ENCODE data around the gene CLDN2.

The CLDN2 gene

DNA sequence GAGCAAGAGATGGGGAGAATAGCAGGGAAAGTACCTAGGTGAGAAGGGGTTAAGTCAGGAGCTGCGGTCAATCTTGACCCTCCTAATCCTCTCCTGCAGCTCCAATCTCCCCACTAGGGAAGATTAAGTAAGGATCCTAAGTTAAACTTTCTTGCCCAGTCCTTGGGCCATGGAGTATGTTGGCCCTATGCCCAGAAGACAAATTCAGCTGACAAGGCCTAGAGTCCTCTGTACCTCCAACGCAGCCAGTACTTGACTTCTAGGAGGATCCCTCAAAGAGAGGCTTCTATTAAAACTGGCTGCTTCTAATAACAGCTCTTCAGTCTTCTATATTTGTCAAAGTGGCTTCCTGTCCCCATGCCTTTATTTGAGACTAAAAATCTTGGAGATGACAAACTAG, 1.4 kb downstream of the CLDN2 start:
- DNase-seq (ENCODE audit: low spot score) = no peak

DNA sequence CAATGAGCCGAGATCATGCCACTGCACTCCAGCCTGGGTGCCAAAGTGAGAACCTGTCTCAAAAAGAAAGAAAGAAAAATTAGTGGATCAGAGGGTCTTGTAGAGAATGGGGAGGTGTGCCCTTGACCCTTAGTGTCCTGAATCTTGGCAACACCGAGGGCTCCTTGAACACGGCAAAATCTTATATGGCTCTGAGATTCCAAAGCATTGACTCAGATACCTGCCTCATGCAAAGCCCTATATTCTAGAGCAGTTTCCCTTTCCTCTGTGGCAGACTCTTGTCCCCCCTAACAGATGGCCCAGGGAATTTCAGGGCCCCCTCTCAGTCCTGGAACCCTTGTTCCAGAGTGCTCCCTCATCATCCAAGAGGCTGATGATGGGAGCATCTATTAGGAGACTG, 6.8 kb downstream of the CLDN2 start:
- no peak for DNase-seq (ENCODE audit: low spot score)

DNA sequence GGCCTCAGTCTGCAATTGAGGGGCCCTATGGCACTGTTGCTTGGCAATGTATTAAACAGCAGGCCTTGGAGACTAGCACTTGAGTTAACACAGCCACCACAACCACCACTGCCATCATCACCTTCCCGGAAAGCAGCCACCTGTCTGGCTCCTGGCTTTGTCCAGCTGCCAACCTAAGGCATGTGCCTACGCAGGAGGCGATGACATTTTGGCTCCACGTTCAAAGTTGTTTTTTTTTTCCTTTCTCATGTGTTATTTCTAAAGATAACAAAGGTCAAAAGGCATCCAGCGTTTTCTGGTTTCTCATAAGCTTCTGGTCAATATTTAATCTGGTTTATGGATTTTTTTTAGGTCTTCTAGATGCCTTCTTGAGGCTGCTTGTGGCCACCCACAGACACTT, 7.5 kb downstream of the CLDN2 start:
- DNase-seq (ENCODE audit: low spot score) = no peak

DNA sequence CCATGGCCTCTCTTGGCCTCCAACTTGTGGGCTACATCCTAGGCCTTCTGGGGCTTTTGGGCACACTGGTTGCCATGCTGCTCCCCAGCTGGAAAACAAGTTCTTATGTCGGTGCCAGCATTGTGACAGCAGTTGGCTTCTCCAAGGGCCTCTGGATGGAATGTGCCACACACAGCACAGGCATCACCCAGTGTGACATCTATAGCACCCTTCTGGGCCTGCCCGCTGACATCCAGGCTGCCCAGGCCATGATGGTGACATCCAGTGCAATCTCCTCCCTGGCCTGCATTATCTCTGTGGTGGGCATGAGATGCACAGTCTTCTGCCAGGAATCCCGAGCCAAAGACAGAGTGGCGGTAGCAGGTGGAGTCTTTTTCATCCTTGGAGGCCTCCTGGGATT, 8.0 kb downstream of the CLDN2 start:
- no peak for DNase-seq (ENCODE audit: low spot score)

DNA sequence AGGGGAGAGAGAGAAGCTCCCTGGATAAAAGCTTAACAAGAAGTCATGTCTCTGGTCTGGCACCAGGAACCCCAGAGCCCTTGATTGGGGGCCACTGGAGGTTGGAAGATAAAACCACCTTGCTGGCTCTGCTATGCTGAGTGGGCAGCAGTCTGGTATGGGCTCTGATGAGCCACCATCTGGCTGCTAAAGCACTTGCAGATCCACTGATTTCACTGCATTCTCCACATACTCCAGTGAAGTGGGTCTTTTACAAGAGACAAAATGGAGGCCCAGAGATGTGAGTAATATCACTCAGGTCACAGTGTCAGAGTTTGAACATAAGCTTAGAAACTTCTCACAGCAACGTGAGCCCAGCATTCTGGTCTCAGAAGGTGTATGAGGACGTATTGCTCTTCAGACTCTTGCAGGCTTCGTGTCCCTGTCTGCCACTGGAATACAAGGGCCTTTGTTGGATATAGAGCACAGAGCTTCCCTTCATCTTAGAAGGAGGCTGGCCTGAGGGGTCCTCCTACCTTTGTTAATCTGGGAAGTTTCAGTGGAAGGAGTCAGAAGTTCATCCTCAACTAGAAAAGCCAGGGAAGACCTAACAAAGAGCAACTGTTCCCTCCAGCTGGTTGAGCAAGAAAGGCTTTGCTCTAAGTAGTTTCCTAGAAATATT, 11.8 kb downstream of the CLDN2 start:
- no peak for DNase-seq (ENCODE audit: low spot score)

DNA sequence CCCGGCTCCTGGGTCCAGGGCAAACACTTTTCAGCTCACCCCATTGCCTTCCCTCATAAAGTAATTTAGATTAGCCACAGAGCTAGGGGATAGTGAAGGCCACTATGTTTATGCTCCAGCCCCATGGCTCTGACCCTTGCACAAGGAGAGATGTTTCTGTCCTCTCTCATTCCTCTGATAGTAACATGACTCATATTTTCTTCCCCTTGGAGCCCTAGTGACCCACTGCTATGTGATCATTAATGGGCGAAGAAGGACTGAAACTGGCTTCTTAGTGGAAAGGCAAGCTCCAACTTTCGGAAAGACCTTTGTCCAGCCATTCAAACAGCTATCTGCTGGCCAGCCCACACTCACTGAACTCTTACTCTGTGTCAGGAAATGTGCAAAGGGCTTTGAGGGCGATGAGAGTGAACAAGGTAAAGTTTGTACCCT, 12.3 kb downstream of the CLDN2 start:
- DNase-seq (ENCODE audit: low spot score) = no peak

DNA sequence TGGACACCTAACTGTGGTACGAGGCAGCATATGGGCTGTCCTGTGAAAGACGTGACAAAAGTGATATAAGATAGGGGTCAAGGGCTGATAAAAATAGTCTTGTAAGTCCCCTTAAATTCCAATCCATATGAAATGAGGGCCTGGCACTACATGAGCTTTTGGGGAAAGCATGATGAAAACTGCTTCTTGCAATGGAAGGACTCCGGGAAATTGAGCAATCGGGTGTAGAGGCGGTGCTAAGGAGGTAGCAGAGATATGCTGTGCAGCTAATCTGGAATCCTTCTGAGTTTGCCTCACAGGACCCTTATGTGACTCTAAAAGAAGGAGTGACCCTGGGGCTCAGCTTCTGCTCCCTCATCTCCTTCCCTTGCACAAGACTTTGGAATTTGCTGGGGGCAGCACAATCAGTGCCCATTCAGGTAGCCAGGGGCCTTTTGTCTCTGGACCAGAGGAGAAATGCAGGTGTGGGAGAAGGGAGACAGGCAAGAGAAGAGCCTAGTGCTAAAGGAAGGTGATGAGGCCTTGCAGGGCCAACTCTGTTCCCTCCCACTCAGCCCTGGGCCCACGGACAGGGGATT, 12.8 kb downstream of the CLDN2 start:
- DNase-seq (ENCODE audit: low spot score) = no peak

DNA sequence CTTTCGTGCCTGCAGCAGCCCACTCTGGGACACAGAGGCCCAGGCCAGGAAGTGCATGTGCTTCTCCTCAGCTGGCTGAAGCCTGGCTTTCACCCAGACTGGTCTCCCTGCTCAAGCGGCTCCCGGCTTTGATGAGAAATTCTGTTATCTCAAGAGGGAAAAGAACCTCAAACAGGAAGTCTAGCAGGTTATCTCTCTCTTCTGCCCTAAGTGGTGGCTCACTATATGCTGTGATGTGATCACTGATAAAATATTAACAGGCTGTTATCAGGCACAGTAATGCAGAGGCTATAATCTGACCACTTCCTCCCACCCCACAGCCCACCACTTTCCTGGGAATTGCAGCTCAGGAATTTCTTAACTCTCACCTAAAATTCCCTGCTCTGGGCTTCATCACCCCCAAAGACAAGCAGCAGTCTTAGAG, 13.3 kb downstream of the CLDN2 start:
- no peak for DNase-seq (ENCODE audit: low spot score)

DNA sequence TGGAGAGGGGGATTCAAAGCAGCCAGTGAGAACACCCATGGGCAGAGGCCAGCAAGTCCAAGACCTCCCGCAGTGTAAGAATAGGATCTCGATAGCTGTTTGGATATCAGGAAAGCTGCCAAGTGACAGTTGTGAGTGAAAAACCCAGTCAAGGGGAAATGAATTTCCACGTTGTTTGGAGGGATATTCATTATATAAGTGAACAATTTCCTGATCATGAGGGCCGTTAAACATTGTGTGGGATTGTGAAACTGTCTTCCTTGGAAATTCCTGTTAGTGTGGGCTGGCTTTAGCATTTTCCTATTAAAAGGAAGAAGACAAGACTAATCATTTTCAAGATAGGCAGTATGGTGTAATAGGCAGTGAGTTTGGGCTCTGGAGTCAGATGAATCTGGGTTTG, 15.0 kb downstream of the CLDN2 start:
- no peak for DNase-seq (ENCODE audit: low spot score)

DNA sequence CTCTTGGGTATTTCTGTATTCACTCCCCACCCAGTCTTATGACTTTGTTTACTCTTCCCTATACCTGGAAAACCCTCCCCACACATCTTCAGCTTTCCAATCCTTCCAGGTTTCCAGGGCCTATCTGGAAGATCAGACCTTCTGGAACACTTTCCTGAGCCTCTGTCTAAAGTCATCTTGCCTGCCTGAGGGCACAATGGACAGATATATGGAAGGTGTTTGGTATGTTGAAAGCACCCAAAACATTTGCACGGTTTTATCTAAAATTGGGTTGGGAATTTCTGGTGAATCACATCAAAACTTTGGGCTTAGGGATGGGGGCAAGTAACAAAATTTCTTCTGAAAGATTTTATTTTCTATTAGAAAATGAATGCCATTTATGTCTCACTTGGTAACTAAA, 16.0 kb downstream of the CLDN2 start:
- DNase-seq (ENCODE audit: low spot score) = no peak

DNA sequence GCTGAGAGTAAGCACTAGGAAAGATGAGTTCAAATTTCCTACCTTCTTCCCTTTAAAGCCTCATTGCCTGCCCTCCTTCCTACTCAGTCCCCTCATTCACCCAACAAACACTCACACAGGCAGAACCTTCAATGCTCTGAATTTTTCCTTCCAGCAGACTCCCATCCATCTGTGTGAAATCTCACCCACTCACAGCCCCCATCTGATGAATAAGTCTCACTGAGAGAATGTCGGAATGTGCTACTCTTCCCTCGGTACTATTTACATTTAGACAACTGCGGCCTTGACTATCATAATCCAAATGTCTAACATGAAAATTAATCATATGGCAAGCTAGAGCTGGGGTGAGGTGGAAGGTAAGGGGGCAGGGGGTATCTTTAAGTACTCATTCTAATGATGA, 19.4 kb downstream of the CLDN2 start:
- no peak for DNase-seq (ENCODE audit: low spot score)

DNA sequence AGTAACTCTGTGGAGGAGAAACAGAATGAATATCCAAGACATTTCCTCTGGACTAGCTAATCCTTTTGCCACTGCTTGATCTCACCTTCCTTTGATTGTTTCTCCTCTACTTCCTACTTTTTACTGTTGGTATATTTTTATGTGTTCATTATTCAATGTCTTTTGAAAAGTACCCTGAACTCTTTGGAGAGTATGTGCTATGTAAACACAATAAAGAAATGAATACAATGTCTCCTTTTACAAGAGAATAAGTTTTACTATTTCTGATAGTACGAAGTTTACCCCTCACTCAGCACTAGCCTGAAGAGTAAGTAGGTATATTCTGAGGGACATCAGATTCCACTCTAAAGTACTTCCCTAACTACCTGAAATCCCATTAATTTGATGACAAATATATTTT, 19.9 kb downstream of the CLDN2 start:
- DNase-seq (ENCODE audit: low spot score) = no peak

DNA sequence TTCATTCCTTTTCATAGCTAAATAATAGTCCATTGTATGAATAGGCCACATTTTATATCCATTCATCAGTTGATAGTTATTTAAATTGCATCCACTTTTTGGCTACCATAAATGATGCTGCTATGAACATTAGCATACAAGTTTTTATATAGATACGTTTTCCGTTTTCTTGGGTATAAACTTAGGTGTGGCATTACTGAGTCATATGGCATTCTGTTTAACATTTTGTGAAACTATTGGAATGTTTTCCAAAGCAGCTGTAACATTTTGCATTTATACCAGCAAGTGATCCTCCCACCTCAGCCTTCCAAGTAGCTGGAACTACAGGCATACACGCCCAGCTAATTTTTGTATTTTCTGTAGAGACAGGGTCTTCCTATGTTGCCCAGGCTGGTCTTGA, 26.3 kb downstream of the CLDN2 start:
- no peak for DNase-seq (ENCODE audit: low spot score)

DNA sequence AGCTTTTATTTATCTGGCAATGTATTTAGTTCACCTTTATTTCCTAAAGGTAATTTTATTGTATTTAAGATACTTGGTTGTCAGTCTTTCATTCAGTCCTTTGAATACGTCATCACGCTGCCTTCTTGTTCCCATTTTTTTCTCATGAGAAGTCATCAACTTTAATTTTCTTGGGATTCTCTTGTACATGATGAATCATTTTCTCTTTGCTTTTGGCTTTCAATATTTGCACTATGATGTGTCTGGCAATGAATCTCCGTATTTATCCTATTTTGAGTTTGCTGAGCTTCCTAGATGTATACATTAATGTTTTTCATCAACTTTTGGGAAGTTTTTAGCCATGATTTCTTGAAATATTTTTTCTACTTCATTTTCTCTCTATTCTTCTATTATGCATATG, 28.4 kb downstream of the CLDN2 start:
- DNase-seq (ENCODE audit: low spot score) = no peak

DNA sequence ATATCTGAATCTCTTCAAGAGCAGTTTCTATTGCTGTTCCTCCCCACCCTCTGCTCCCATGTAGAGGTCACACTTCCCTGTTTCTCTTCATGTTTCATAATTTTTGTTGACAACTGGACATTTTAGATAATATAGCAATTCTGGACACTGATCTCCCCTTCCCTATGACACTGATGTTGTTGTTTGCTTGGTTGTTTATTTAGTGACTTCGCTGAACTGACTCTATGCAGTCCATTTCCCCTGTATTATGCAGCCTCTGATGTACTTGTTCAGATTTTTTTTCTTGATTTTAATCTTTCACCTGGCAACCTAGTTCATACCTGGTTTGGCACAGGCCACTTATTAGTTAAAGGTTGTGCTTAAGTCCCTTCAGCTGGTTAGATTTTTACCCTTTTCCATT, 29.2 kb downstream of the CLDN2 start:
- DNase-seq (ENCODE audit: low spot score) = no peak

DNA sequence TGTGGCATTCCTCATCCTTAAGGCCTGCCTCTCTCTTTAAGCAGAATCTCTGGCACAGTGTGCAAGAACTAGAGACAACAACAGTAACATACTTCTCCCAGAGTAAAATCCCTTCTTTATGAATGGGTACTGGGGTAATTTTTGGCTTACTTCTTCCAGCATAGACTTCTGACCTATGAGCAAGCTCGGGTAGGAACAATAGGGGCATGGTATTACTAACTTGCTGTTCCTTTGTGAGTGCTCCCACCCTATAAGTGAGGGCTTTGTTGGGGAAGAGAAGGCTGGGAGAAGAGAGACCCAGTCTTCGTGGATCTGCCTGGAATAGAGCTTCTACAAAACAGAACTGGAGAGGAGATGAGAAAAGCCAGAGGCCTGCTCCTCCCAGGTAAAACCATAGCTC, 30.2 kb downstream of the CLDN2 start:
- no peak for DNase-seq (ENCODE audit: low spot score)

DNA sequence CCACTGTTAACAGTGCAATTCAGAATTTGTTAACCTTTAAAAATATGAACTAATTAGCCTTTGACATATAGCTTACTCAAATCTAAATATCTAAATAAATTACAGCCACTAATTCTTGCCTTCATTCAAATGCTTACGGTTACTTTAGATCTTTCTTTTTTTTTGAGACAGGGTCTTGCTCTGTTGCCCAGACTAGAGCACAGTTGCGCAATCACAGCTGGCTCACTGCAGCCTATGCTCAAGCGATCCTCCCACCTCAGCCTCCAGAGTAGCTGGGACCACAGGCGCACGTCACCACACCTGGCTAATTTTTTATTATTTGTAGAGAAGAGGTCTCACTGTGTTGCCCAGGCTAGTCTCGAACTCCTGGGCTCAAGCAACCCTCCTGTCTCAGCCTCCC, 31.0 kb downstream of the CLDN2 start:
- no peak for DNase-seq (ENCODE audit: low spot score)

DNA sequence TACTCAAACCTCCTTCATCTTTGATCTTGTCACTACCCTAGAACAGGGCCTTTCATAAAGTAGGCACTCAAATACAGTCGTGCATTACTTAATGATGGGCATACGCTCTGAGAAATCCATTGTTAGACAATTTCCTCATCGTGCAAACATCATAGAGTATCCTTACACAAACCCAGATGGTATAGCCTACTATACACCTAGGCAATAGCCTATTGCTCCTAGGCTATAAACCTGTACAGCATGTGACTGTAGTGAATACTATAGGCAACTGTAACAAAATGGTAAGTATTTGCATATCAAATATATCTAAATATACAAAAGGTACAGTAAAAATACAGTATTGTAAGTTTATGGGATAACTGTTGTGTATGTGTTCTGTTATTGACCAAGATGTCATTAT, 31.9 kb downstream of the CLDN2 start:
- no peak for DNase-seq (ENCODE audit: low spot score)

DNA sequence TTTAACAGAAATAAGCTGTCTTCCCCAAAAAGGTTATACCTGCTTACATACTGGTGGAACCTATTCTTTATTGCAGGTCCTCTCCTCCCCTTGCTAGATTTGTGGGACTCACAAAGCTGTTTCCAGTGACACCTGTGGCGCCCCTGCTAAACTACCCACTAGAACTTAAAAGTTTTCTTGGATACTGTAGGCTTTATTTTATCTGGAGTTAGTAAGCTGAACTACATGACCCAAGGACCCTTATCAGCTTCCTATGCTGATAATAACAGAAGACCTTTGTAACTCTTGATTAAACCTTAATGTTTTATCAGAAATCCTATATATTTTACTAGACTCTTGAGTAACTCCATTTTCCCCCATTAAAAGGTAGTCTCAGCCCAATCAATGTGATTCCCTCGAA, 32.3 kb downstream of the CLDN2 start:
- DNase-seq (ENCODE audit: low spot score) = no peak

DNA sequence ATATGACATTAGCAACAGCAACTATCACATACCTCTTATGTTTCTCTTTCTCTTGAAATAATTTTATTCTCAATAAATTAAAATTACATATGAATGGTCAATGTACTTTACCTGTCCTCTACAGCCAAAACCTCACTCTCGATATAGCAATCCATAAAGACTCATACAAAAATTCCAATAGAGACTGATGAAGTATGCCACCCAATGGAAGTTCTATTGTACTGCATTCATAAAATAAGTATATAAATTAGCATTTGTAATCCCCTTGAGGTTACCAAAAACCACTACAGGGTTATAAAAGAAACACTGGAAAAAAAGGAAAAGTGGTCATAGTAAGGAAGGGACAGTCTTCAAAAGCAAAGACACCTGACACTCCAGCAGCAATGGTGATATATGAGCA, 32.8 kb downstream of the CLDN2 start:
- DNase-seq (ENCODE audit: low spot score) = peak; percentile 63

DNA sequence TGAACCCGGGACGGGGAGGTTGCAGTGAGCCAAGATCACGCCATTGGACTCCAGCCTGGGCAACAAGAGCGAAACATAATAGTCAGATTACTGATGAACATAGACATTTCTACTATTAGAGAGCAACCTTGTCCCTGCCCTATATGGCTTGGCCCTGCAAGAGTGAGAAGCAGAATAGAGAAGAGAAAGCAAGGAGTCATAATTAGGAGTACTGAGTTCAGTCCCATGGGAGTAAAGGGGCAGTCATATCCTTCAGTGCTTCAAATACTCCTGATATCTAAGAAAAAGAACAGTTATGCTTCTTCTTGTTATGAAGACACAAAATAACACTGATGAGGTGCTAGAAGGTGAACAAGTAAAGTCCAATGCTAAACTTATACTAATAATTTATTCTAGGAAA, 33.8 kb downstream of the CLDN2 start:
- no peak for DNase-seq (ENCODE audit: low spot score)

DNA sequence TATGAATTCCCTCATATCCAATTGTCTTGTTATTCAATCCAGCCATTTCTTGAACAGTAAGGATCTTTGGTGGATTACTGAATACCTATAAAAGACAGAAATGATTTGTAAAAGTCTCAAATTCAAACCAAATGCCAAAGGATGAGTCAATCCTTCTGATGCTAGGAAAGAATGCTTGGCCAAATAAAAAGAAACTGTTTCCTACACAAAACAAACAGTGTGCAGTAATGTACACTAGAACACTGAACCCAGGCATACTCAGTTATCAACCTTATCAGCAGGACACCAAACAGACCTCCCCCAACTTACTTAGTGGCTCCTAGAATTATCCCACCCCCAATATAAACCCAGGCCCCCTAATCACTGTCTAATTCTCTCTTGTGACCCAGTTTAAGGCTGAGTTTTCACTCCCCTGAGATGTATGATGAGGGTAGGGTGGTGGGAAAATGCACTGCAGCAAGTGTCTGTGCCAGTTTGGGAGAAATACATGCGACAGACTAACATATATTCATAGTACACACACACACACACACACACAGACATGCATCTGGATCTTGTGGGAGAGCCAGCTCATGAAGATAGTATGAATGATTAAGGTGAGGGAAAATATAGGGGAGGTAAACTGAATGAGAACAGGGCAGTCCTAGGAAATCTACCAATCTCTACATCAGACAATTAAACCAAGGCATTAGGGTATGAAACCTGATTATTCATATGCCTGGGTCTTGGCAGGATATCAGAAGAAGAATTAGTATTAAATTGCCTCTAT, 35.0 kb downstream of the CLDN2 start:
- no peak for DNase-seq (ENCODE audit: low spot score)

DNA sequence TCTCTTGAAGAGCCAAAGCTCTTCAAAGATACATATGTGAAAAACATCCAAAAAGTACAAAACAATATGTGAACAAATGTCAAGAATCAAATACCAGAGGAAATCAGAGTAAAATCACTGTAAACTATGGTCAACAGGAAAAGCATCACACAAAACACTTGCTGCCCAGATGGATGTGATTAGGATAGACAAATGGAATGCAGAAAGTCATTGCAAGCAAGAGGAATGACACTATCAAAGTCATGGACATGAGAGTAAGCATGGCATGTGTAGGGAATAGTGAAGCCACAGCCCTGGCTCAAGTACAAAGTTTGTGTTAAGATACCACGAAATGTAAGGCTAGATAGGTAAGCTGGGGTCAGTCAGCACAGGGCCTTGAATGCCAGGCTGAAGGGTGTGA, 37.7 kb downstream of the CLDN2 start:
- DNase-seq (ENCODE audit: low spot score) = no peak

DNA sequence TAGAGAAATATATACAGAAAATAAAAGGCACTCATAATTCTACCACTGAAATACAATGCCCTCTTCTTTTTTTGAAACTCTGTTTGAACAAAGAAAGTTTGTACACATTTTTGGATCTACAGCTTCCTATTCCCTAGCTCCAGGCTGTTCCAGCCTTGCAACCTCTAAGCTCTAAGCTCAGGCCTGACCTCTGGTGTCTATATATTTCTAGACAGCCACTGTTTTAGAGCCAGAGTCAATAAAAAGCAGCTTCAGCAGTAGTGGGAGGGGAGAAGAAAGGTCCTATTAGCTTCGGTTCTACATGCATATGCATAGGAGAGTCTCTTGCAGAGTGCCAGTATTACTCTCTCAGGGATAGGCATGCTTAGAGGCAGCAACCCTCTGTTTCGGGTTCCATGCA, 39.7 kb downstream of the CLDN2 start:
- peak; percentile 39 for DNase-seq (ENCODE audit: low spot score)

Measured in RKO (cell line).